Measurements from ENCODE around the gene NBL1. TPM values are rescaled to one million over a fixed set of nuclear protein-coding genes. Genes with fewer than 3 reads are reported as not detected.

NBL1 gene
- total and polyA plus RNA-seq, 4 donors: 0.72 to 4.4 (median 1.7) TPM

GRCh38 chr1:19679691-19680090, 35.6 kb downstream of the NBL1 start:
- Histone ChIP-seq H3K4me3 (ENCODE audit: low read depth in 1 of 3, low read length in 3 of 3) (no peak overlapping the region), H3K27ac (ENCODE audit: low read depth in 1 of 2, low read length in 2 of 2) (no peak overlapping the region), H3K4me1 (ENCODE audit: control insufficient read depth in 4 of 4, insufficient read depth in 4 of 4, low read length in 3 of 4) (no peaks in the 10 kb centered on the region), H3K27me3 (ENCODE audit: control insufficient read depth in 4 of 4, insufficient read depth in 4 of 4, low read length in 3 of 4) (peaks cover 0 to 2% (median 0%) of the 10 kb centered on the region in 4 donors), H3K9me3 (ENCODE audit: control insufficient read depth in 4 of 4, low read length in 3 of 4) (no peaks in the 10 kb centered on the region), H3K9ac (ENCODE audit: low read depth in 1 of 2, low read length in 2 of 2) (no peak overlapping the region), H3K36me3 (ENCODE audit: control insufficient read depth in 4 of 4, insufficient read depth in 3 of 4, low read depth in 1 of 4, low read length in 3 of 4) (peaks cover 0 to 4% (median under 1%) of the 10 kb centered on the region in 4 donors)
- no peak for TF ChIP-seq YY1 (IDR thresholded peaks at IDR 0.05)
- WGBS: 79% methylated on average over 4 of the region's 4 CpGs
- no peak for DNase-seq (ENCODE audit: low spot score)

GRCh38 chr1:19680644-19681043, 36.5 kb downstream of the NBL1 start:
- no peaks in the 10 kb centered on the region for H3K4me1 ChIP-seq (ENCODE audit: control insufficient read depth in 4 of 4, insufficient read depth in 4 of 4, low read length in 3 of 4)
- TF ChIP-seq ZBTB33 (IDR thresholded peaks at IDR 0.05) (no peak), REST (IDR thresholded peaks at IDR 0.05) (no peak)
- peaks cover 0 to 4% (median under 1%) of the 10 kb centered on the region in 4 donors for H3K36me3 ChIP-seq (ENCODE audit: control insufficient read depth in 4 of 4, insufficient read depth in 3 of 4, low read depth in 1 of 4, low read length in 3 of 4)
- H3K4me3 ChIP-seq (ENCODE audit: low read depth in 1 of 3, low read length in 3 of 3): no peak overlapping the region
- H3K27me3 ChIP-seq (ENCODE audit: control insufficient read depth in 4 of 4, insufficient read depth in 4 of 4, low read length in 3 of 4): no peaks in the 10 kb centered on the region
- no peak overlapping the region for H3K27ac ChIP-seq (ENCODE audit: low read depth in 1 of 2, low read length in 2 of 2)
- 93% methylated on average over 7 of the region's 7 CpGs for WGBS
- DNase-seq (ENCODE audit: low spot score): no peak
- H3K9ac ChIP-seq (ENCODE audit: low read depth in 1 of 2, low read length in 2 of 2): no peak overlapping the region
- H3K9me3 ChIP-seq (ENCODE audit: control insufficient read depth in 4 of 4, low read length in 3 of 4): no peaks in the 10 kb centered on the region

GRCh38 chr1:19682257-19682656, 38.1 kb downstream of the NBL1 start:
- Histone ChIP-seq H3K4me1 (ENCODE audit: control insufficient read depth in 4 of 4, insufficient read depth in 4 of 4, low read length in 3 of 4) (no peaks in the 10 kb centered on the region), H3K4me3 (ENCODE audit: low read depth in 1 of 3, low read length in 3 of 3) (no peak overlapping the region), H3K9ac (ENCODE audit: low read depth in 1 of 2, low read length in 2 of 2) (no peak overlapping the region), H3K36me3 (ENCODE audit: control insufficient read depth in 4 of 4, insufficient read depth in 3 of 4, low read depth in 1 of 4, low read length in 3 of 4) (peaks cover 0 to 6% (median under 1%) of the 10 kb centered on the region in 4 donors), H3K9me3 (ENCODE audit: control insufficient read depth in 4 of 4, low read length in 3 of 4) (no peaks in the 10 kb centered on the region), H3K27me3 (ENCODE audit: control insufficient read depth in 4 of 4, insufficient read depth in 4 of 4, low read length in 3 of 4) (no peaks in the 10 kb centered on the region), H3K27ac (ENCODE audit: low read depth in 1 of 2, low read length in 2 of 2) (no peak overlapping the region)
- WGBS: 96% methylated on average over 3 of the region's 3 CpGs
- DNase-seq (ENCODE audit: low spot score): no peak
- TF ChIP-seq SP1 (IDR thresholded peaks at IDR 0.05): no peak
- no peak for TF ChIP-seq REST (IDR thresholded peaks at IDR 0.05)
- no peak for TF ChIP-seq CTCF (IDR thresholded peaks at IDR 0.05; ENCODE audit: low read depth, low read length, missing input control)
